Measurements from ENCODE around the gene SKIC8.

The SKIC8 gene

DNA sequence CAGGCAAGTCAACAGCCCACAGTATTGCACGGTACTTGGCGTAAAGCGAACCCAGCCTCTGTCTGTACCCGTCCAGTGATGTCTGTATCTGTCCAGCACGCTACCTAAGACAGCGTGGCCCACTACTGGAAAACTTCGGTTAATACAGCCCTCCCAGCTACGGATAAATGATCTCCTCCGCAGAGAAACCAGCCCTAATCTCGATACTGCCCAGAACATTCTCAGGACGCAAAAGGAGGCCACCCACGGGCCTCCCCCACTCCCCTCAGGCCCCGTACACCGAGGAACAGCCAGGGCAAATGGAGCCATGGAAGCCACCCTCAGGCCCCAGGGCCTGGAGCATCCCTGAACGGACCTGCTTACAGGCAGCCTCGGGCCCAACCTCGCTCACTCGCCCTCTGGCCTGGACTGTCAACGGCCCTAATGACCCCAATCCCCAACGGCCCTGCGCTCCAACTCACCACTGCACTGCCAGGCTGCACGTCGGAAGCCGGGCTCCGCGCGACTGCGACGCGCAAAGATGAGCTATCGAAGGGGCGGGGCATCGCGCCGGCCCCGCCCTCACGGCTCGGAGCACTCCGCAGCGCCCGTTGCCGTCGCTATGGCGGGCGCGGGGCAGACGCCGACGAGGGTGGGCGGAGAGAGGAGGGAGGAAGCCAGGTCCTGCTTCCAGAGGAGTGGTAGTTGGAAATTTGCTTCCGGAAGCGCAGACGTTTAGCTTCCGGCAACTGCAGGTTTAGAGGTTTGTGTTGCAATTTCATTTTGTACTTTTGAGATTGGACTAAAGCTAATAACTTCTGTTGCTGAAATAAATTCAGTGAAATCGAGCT is at the start of gene SKIC8:
SKIC8 (minus strand) TSS at position 509 of the 830 bp plus-strand sequence. CDS start 3,923 bp downstream, outside the sequence.
- Histone ChIP-seq H2AFZ (ENCODE audit: low read depth, low read length) (peak within 1 kb of the TSS; percentile 80), H3K36me3 (replicated peaks; ENCODE audit: low read depth, low read length) (no peaks in the 10 kb centered on the region), H3K4me1 (ENCODE audit: low read length) (peaks cover 32% of the 10 kb centered on the region), H3K9me3 (ENCODE audit: insufficient read depth, low read length) (no peaks in the 10 kb centered on the region), H3K4me3 (ENCODE audit: low read length) (peak within 1 kb of the TSS; percentile 85), H3K27ac (ENCODE audit: low read length) (peak within 1 kb of the TSS; percentile 4; the same call in 1 of the 2 replicates), H4K20me1 (ENCODE audit: insufficient read depth, low read length) (no peaks in the 10 kb centered on the region), H3K79me2 (ENCODE audit: low read length) (peaks cover 33% of the 10 kb centered on the region), H3K4me2 (ENCODE audit: low read length) (peak within 1 kb of the TSS; percentile 94), H3K27me3 (ENCODE audit: low read depth, low read length) (no peaks in the 10 kb centered on the region), H3K9ac (ENCODE audit: low read length) (peak within 1 kb of the TSS; percentile 69)
- TF ChIP-seq EZH2phosphoT487 (IDR thresholded peaks at IDR 0.05; ENCODE audit: low read depth) = no peak
- TF ChIP-seq, protein P1, sequence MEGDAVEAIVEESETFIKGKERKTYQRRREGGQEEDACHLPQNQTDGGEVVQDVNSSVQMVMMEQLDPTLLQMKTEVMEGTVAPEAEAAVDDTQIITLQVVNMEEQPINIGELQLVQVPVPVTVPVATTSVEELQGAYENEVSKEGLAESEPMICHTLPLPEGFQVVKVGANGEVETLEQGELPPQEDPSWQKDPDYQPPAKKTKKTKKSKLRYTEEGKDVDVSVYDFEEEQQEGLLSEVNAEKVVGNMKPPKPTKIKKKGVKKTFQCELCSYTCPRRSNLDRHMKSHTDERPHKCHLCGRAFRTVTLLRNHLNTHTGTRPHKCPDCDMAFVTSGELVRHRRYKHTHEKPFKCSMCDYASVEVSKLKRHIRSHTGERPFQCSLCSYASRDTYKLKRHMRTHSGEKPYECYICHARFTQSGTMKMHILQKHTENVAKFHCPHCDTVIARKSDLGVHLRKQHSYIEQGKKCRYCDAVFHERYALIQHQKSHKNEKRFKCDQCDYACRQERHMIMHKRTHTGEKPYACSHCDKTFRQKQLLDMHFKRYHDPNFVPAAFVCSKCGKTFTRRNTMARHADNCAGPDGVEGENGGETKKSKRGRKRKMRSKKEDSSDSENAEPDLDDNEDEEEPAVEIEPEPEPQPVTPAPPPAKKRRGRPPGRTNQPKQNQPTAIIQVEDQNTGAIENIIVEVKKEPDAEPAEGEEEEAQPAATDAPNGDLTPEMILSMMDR (IDR thresholded peaks at IDR 0.05; ENCODE audit: low read depth, low read length) = no peak

GRCh38 chr15:78347586-78348543 is 48.5 kb upstream of the SKIC8 start:
- Histone ChIP-seq H3K9ac (ENCODE audit: low read length) (no peak overlapping the region), H4K20me1 (ENCODE audit: insufficient read depth, low read length) (no peaks in the 10 kb centered on the region), H2AFZ (ENCODE audit: low read depth, low read length) (no peak overlapping the region), H3K79me2 (ENCODE audit: low read length) (no peaks in the 10 kb centered on the region), H3K4me3 (ENCODE audit: low read length) (no peak overlapping the region), H3K9me3 (ENCODE audit: insufficient read depth, low read length) (no peaks in the 10 kb centered on the region), H3K36me3 (replicated peaks; ENCODE audit: low read depth, low read length) (no peaks in the 10 kb centered on the region), H3K4me2 (ENCODE audit: low read length) (no peak overlapping the region), H3K27ac (ENCODE audit: low read length) (no peak overlapping the region), H3K27me3 (ENCODE audit: low read depth, low read length) (peaks cover 24% of the 10 kb centered on the region), H3K4me1 (ENCODE audit: low read length) (no peaks in the 10 kb centered on the region)
- no peak for TF ChIP-seq EZH2phosphoT487 (IDR thresholded peaks at IDR 0.05; ENCODE audit: low read depth)
- TF ChIP-seq, protein P1 (IDR thresholded peaks at IDR 0.05; ENCODE audit: low read depth, low read length) = no peak

DNA sequence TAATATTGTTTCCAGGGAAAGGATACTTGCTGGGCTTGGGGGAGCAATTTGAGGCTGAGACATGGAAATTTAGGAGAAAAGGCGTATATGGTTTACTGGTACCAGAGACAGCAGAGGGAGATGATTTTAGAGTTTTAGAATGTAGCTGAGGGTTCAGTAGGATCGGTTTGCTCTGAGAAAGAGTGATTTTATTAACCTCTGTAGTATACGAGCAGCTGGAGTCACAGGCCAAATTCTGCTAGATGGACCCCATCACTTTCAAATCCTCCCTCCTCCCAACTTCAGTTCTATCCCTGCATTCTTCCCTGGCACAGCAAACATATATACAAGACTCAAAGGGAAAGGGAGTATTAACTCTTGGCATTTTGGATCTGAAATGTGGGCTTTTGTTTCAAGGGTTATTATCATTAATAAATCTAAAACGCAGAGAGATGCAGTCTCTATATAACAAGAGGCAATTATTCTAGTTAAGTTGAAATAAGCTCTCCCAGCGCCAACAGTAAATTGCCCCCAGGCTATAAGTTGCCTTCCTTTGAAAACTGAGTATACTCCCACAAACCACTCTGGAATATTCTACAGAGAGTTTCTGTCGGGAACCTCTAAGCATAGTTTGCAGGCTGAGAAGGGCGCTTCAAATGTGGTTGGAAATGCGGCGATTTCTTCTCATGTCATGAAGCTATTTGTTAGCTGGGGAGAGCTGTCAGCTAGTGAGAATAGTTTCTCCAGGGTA is 46.2 kb upstream of the SKIC8 start:
- no peak for TF ChIP-seq EZH2phosphoT487 (IDR thresholded peaks at IDR 0.05; ENCODE audit: low read depth)
- TF ChIP-seq, protein P1 (IDR thresholded peaks at IDR 0.05; ENCODE audit: low read depth, low read length) = no peak
- H4K20me1 ChIP-seq (ENCODE audit: insufficient read depth, low read length) = no peaks in the 10 kb centered on the region

More for the DNA sequence above, 46.2 kb upstream of the SKIC8 start:
- H3K4me3 ChIP-seq (ENCODE audit: low read length) = no peak overlapping the region
- no peak overlapping the region for H3K9ac ChIP-seq (ENCODE audit: low read length)
- H3K27ac ChIP-seq (ENCODE audit: low read length) = no peak overlapping the region
- no peaks in the 10 kb centered on the region for H3K79me2 ChIP-seq (ENCODE audit: low read length)
- H3K9me3 ChIP-seq (ENCODE audit: insufficient read depth, low read length) = no peaks in the 10 kb centered on the region
- H3K27me3 ChIP-seq (ENCODE audit: low read depth, low read length) = peaks cover 29% of the 10 kb centered on the region
- no peak overlapping the region for H2AFZ ChIP-seq (ENCODE audit: low read depth, low read length)
- no peaks in the 10 kb centered on the region for H3K36me3 ChIP-seq (replicated peaks; ENCODE audit: low read depth, low read length)
- no peak overlapping the region for H3K4me2 ChIP-seq (ENCODE audit: low read length)
- no peaks in the 10 kb centered on the region for H3K4me1 ChIP-seq (ENCODE audit: low read length)

Measured in OCI-LY3 (cell line).